ENCODE measurements around the gene SPHK1. TPM values are rescaled to one million over a fixed set of nuclear protein-coding genes. Genes with fewer than 3 reads are reported as not detected.

The SPHK1 gene
- polyA plus RNA-seq, 1 of the 3 experiments (the other 2 are of a cell fraction): 12.3 TPM

DNA sequence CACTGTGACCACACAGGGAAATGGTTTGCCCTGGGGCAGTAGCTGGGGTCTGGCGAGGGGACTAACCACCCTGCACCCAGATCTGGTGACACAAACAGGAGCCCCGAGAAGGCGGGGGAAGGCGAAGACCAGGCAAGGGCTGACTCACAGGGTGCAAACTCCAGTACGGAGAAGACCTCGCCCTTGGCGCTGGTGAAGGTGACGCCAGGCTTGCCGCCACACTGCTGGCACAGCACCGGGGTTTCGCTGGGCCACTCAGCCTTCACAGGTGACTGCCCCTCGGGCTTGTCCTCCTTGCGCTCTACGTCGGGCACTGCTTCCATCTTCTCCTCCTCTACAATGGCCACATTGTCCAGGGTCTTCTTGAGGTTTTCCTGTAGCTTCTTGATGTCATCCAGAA is 11.6 kb downstream of the SPHK1 start (continued):
- TF ChIP-seq, protein P1, sequence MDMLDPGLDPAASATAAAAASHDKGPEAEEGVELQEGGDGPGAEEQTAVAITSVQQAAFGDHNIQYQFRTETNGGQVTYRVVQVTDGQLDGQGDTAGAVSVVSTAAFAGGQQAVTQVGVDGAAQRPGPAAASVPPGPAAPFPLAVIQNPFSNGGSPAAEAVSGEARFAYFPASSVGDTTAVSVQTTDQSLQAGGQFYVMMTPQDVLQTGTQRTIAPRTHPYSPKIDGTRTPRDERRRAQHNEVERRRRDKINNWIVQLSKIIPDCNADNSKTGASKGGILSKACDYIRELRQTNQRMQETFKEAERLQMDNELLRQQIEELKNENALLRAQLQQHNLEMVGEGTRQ (IDR thresholded peaks at IDR 0.05; ENCODE audit: borderline replicate concordance, low read depth, low read length): no peak
- TF ChIP-seq ELF1 (IDR thresholded peaks at IDR 0.05): no peak
- no peak for TF ChIP-seq ZBTB33 (IDR thresholded peaks at IDR 0.05; ENCODE audit: borderline replicate concordance, low read depth)
- no peak for TF ChIP-seq SMC3 (IDR thresholded peaks at IDR 0.05; ENCODE audit: low read depth, low read length)
- no peak for TF ChIP-seq USF1 (IDR thresholded peaks at IDR 0.05; ENCODE audit: borderline replicate concordance, low read depth)

- TF ChIP-seq POLR2AphosphoS5 (IDR thresholded peaks at IDR 0.05; ENCODE audit: low read depth, low read length) (no peak), JUND (IDR thresholded peaks at IDR 0.05) (no peak), NRF1 (IDR thresholded peaks at IDR 0.05; ENCODE audit: low read depth, low read length) (no peak), TEAD4 (IDR thresholded peaks at IDR 0.05; ENCODE audit: borderline replicate concordance, insufficient read depth) (no peak), MEF2A (IDR thresholded peaks at IDR 0.05; ENCODE audit: borderline replicate concordance, low read depth) (no peak), EP300 (IDR thresholded peaks at IDR 0.05; ENCODE audit: borderline replicate concordance in 1 of 2, low read depth in 1 of 2, low read length in 1 of 2) (no peak), ZBTB33 (IDR thresholded peaks at IDR 0.05; ENCODE audit: borderline replicate concordance, low read depth) (no peak), RXRA (IDR thresholded peaks at IDR 0.05; ENCODE audit: borderline replicate concordance, low read depth) (no peak), YY1 (IDR thresholded peaks at IDR 0.05; ENCODE audit: low read depth) (no peak)
- TF ChIP-seq, protein P2, sequence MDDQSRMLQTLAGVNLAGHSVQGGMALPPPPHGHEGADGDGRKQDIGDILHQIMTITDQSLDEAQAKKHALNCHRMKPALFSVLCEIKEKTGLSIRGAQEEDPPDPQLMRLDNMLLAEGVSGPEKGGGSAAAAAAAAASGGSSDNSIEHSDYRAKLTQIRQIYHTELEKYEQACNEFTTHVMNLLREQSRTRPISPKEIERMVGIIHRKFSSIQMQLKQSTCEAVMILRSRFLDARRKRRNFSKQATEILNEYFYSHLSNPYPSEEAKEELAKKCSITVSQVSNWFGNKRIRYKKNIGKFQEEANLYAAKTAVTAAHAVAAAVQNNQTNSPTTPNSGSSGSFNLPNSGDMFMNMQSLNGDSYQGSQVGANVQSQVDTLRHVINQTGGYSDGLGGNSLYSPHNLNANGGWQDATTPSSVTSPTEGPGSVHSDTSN (IDR thresholded peaks at IDR 0.05): no peak
- no peaks in the 10 kb centered on the region for H3K9me3 ChIP-seq
- CTCF ChIA-PET: interaction anchor here (0.6 to 10.1 kb wide), 45 partner anchors 9 to 626 kb away, joined by 3 to 348 read pairs (median 10); partner anchors contain the start of genes AANAT, PRPSAP1, QRICH2 and RHBDF2
- 81% methylated on average over 7 of the region's 8 CpGs for WGBS (ENCODE audit: low lambda C conversion rate)
- H3K4me3 ChIP-seq (ENCODE audit: low read depth in 2 of 2, low read length in 1 of 2): no peak overlapping the region
- POLR2A ChIA-PET: interaction anchor here (0.7 to 1.5 kb wide), 3 partner anchors 10 to 84 kb away, joined by 3 to 4 read pairs (median 3); partner anchors contain the start of gene PRPSAP1
- no peak overlapping the region for H3K27ac ChIP-seq (ENCODE audit: low read depth in 2 of 2, low read length in 1 of 2)
- no peak overlapping the region for H3K4me2 ChIP-seq
- no peaks in the 10 kb centered on the region for H3K27me3 ChIP-seq (ENCODE audit: insufficient read depth)
- H3F3A ChIP-seq (replicated peaks; ENCODE audit: insufficient read depth): no peaks in the 10 kb centered on the region
- H3K79me2 ChIP-seq (ENCODE audit: insufficient read depth): no peaks in the 10 kb centered on the region
- H3K36me3 ChIP-seq (replicated peaks in 1 of 2; ENCODE audit: control insufficient read depth in 1 of 2, insufficient read depth in 2 of 2, low read length in 1 of 2): peaks cover 53 to 78% of the 10 kb centered on the region in 2 experiments
- peaks cover 0 to 3% of the 10 kb centered on the region in 2 experiments; a peak in 1 of 4 replicates for H3K4me1 ChIP-seq (ENCODE audit: control insufficient read depth in 1 of 2, insufficient read depth in 2 of 2, low read depth in 1 of 2, low read length in 1 of 2)
- no peaks in the 10 kb centered on the region for H4K20me1 ChIP-seq (ENCODE audit: insufficient read depth)
- no peaks in the 10 kb centered on the region for H3K9me2 ChIP-seq
- H2AFZ ChIP-seq (ENCODE audit: low read depth): no peak overlapping the region
- H3K9ac ChIP-seq: no peak overlapping the region
- DNase-seq: no peak
Measured at GRCh38 chr17:76397184-76397583, 12.8 kb downstream of the SPHK1 start.
